Activated CD4-positive, alpha-beta memory T cell treated with anti-CD3 and anti-CD28 coated beads for 36 hours (primary cell): ENCODE measurements around the gene SWT1. TPM values are rescaled to one million over a fixed set of nuclear protein-coding genes. Genes with fewer than 3 reads are reported as not detected.
"Not testable (repeated sequence)": the region's sequence is repeated elsewhere in the genome, so short reads cannot be mapped to it uniquely, and the experiment has no call there.

Experiments
- CTCF ChIA-PET: fragments of 350-600 bp; sonication (Branson Sonifier 250); formaldehyde crosslinking; loops from one replicate; lab custom pipeline; 2021; ENCODE audit warnings: antibody characterized with exemption, inconsistent platforms; lab: Charles Lee
- POLR2A ChIA-PET: fragments of 350-600 bp; sonication (Branson Sonifier 250); formaldehyde crosslinking; loops from one replicate; lab custom pipeline; 2021; ENCODE audit warnings: antibody characterized with exemption; lab: Charles Lee
- DNase-seq: peaks from one replicate; pipeline ENCODE4 v3.0.0-alpha.2; 2020
- H3K27ac Mint-ChIP-seq: one replicate; pipeline ENCODE4 v1.8.0; 2021; ENCODE audit warnings: mixed read lengths
- H3K27me3 Mint-ChIP-seq: one replicate; pipeline ENCODE4 v1.8.0; 2021; ENCODE audit warnings: mixed read lengths
- H3K36me3 Mint-ChIP-seq: one replicate; pipeline ENCODE4 v1.8.0; 2021; ENCODE audit warnings: mixed read lengths
- H3K4me1 Mint-ChIP-seq: one replicate; pipeline ENCODE4 v1.8.0; 2021; ENCODE audit warnings: low read depth, mixed read lengths
- H3K4me3 Mint-ChIP-seq: one replicate; pipeline ENCODE4 v1.8.0; 2021; ENCODE audit warnings: mild to moderate bottlenecking, mixed read lengths
- H3K9me3 Mint-ChIP-seq: one replicate; pipeline ENCODE4 v1.8.0; 2021; ENCODE audit warnings: mixed read lengths
- intact Hi-C: fragments of 100-400 bp; cut with micrococcal nuclease; formaldehyde crosslinking; loops from one replicate; pipeline ENCODE4 v1.15.1; 2023
- total RNA-seq, 2 experiments: library from RNA; stranded (reverse); gene quantifications; one replicate each; pipeline ENCODE4 v1.2.3, GENCODE V29; 2021

SWT1 gene
- total RNA-seq, 2 experiments from 2014 or later, result 2.3 to 3.0 TPM

DNA sequence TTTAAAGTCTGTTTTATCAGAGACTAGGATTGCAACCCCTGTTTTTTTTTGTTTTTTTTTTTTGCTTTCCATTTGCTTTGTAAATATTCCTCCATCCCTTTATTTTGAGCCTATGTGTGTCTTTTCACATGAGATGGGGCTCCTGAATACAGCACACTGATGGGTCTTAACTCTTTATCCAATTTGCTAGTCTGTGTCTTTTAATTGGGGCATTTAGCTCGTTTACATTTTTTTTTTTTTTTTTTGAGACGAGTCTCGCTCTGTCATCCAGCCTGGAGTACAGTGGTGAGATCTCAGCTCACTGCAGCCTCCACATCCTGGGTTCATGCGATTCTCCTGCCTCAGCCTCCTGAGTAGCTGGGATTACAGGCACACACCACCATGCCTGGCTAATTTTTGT is 41.7 kb downstream of the SWT1 start:
- H3K27ac Mint-ChIP-seq, intact Hi-C loops, H3K27me3 Mint-ChIP-seq, H3K4me1 Mint-ChIP-seq, POLR2A ChIA-PET, DNase-seq, H3K4me3 Mint-ChIP-seq: not testable (repeated sequence)
- H3K36me3 Mint-ChIP-seq, result peaks cover 49% of the 10 kb centered on the region
- CTCF ChIA-PET, result interaction anchor here (0.9 kb wide), 1 partner anchor 10 kb away, joined by 3 read pairs; no protein-coding TSS in a partner anchor
- peaks cover 16% of the 10 kb centered on the region for H3K9me3 Mint-ChIP-seq

DNA sequence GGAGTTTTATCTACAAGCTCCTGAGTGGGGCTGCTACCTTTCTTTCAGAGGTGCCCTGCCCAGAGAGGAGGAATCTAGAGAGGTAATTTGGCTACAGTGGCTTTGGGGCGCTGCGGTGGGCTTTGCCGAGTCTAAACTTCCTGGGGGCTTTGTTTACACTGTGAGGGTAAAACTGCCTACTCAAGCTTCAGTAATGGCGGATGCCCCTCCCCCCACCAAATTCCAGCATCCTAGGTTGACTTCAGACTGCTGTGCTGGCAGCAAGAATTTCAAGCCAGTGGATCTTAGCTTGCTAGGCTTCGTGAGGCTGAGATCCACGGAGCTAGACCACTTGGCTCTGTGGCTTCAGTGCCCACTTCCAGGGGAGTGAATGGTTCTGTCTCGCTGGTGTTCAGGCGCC is 43.9 kb downstream of the SWT1 start:
- no peak overlapping the region for H3K27ac Mint-ChIP-seq
- no peaks in the 10 kb centered on the region for H3K4me1 Mint-ChIP-seq
- DNase-seq, result no peak
- intact Hi-C loops, result no loop called here
- H3K36me3 Mint-ChIP-seq, result peaks cover 39% of the 10 kb centered on the region
- CTCF ChIA-PET, result no interaction called here
- H3K4me3 Mint-ChIP-seq, result no peak overlapping the region
- POLR2A ChIA-PET, result no interaction called here
- H3K9me3 Mint-ChIP-seq, result peaks cover 16% of the 10 kb centered on the region
- H3K27me3 Mint-ChIP-seq, result no peaks in the 10 kb centered on the region

DNA sequence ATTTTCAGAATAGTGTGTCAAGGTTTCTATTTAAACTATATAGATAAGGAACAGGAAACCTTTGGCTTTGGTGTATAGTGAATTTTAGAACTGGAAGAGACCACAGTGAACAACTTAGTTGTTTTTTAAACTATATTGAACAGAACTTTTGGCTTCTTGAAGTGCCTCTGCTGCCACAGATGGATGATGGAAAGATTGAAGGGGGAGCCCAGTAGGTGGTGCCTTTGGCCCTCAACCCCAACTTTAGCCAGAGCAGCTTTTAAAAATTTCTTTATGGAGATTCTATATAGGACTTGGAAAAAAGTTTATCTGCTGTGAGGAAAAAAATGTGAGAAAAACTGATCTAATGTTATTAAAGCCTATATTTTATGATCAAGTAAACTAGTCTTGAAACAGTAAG is 50.2 kb downstream of the SWT1 start:
- no peak for DNase-seq
- POLR2A ChIA-PET, result no interaction called here
- H3K4me1 Mint-ChIP-seq, result no peaks in the 10 kb centered on the region
- no peak overlapping the region for H3K27ac Mint-ChIP-seq
- peaks cover 20% of the 10 kb centered on the region for H3K36me3 Mint-ChIP-seq
- intact Hi-C loops, result no loop called here
- H3K4me3 Mint-ChIP-seq, result no peak overlapping the region
- peaks cover 14% of the 10 kb centered on the region for H3K9me3 Mint-ChIP-seq
- CTCF ChIA-PET, result no interaction called here
- no peaks in the 10 kb centered on the region for H3K27me3 Mint-ChIP-seq

DNA sequence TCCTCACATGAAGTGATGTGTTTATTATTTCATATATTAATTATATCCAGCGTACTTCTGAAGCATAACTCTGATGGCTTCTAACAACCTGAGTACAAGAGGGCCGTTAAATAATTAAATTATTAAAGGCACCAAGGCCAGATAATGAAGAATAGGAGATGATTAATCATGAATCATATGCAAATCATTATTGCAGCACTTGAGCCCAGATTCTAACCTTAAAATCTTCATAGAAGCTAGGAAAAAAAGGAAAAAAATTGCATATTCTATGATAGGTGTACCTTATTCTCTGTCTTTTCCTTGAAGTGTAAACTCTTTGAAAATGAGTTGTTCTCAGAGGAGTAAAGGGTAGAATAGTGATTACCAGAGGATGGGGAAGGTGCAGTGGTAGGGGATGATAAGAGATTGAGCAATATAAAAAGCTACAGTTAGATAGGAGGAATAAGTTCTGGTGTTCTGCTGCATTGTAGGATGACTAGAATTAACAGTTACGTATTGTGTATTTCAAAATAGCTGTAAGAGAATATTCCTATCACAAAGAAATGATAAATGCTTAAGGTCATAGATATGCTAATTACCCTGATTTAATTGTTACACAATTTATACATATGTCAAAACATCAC is 51.1 kb downstream of the SWT1 start:
- H3K36me3 Mint-ChIP-seq, result peaks cover 20% of the 10 kb centered on the region
- no peaks in the 10 kb centered on the region for H3K27me3 Mint-ChIP-seq
- DNase-seq, result no peak
- ChIA-PET POLR2A (no interaction called here), CTCF (no interaction called here)
- H3K4me1 Mint-ChIP-seq, result no peaks in the 10 kb centered on the region
- peaks cover 14% of the 10 kb centered on the region for H3K9me3 Mint-ChIP-seq
- H3K4me3 Mint-ChIP-seq, result no peak overlapping the region
- no peak overlapping the region for H3K27ac Mint-ChIP-seq
- intact Hi-C loops, result no loop called here

DNA sequence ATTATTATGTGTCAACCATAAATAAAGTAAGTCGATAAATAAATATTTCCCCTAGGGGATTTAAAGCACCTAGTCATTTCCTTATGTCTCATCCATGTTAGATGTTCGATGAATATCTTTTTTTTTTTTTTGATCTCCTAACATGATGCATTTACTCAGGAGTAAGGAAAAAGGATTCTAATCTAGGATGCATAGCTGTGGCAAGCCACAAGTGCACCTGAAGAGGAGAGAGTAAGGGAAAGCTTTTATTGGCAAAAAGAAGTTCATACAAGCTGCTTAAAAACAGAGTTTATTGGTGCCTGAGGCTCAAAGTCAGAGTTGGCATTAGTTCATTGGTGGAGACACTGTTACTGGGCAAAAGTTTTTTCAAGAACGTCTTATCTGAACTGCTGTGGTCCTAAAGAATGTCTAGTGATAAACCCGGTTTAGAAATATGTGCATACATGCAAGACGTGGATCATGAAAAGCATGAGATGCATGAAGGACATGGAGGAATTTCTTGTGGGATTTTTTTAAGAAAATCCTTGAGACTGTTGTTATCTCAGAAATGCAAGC is 51.7 kb downstream of the SWT1 start:
- no peaks in the 10 kb centered on the region for H3K4me1 Mint-ChIP-seq
- DNase-seq, result no peak
- no peaks in the 10 kb centered on the region for H3K27me3 Mint-ChIP-seq
- peaks cover 14% of the 10 kb centered on the region for H3K9me3 Mint-ChIP-seq
- ChIA-PET POLR2A (no interaction called here), CTCF (no interaction called here)
- intact Hi-C loops, result no loop called here
- H3K4me3 Mint-ChIP-seq, result no peak overlapping the region
- no peak overlapping the region for H3K27ac Mint-ChIP-seq
- peaks cover 20% of the 10 kb centered on the region for H3K36me3 Mint-ChIP-seq

DNA sequence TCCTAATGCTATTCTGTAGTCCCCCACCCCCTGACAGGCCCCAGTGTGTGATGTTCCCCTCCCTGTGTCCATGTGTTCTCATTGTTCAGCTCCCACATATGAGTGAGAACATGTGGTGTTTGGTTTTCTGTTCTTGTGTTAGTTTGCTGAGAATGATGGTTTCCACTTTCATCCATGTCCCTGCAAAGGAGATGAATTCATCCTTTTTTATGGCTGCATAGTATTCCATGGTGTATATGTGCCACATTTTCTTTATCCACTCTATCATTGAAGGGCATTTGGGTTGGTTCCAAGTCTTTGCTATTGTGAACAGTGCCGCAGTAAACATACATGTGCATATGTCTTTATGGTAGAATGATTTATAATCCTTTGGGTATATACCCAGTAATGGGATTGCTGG is 52.4 kb downstream of the SWT1 start:
- CTCF ChIA-PET, result not testable (repeated sequence)

DNA sequence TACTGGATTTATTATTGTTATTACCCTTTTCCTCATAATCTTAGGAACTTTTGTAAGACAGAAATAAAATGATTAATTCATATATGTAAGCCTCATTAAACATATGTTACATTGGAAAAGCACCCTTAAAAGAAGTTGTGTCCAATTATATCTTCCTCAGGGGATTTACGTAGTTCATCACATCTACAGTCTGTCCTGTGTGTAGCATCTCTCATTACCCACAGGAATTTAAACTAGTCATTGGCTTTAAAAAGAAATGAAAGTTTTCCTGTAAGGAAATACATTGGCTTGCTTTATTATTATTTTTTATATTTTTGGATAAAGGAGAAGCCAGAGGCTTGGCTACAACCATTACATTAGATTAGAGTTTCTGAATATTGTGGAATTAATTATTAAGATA is 56.1 kb downstream of the SWT1 start:
- ChIA-PET POLR2A (no interaction called here), CTCF (no interaction called here)
- intact Hi-C loops, result no loop called here

More for the DNA sequence above, 52.4 kb downstream of the SWT1 start:
- peaks cover 17% of the 10 kb centered on the region for H3K9me3 Mint-ChIP-seq
- DNase-seq, H3K4me3 Mint-ChIP-seq, intact Hi-C loops, H3K27me3 Mint-ChIP-seq, H3K27ac Mint-ChIP-seq, H3K4me1 Mint-ChIP-seq, POLR2A ChIA-PET: not testable (repeated sequence)
- peaks cover 20% of the 10 kb centered on the region for H3K36me3 Mint-ChIP-seq

DNA sequence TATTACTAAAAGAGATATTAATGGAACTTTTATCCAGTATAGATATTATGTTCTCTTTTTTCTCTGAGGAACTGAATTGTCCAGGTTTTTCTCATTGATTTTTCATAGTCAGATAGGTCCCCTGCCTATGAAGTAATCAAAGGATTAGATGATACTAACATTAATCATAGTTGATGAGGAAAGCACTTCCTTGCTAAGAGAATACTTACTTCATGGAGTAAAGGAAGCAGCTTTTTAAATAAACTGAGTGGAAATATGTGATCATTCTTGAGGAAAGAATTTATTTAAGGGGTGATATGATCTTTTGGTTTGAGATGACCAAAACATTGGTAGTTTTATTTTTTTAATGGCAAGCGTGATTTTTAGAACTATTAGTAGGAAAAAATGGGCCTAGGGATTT is 58.9 kb downstream of the SWT1 start:
- CTCF ChIA-PET, result no interaction called here
- Mint-ChIP-seq H3K4me1 (no peaks in the 10 kb centered on the region), H3K4me3 (no peak overlapping the region), H3K27me3 (no peaks in the 10 kb centered on the region), H3K36me3 (peaks cover 3% of the 10 kb centered on the region), H3K9me3 (peaks cover 6% of the 10 kb centered on the region), H3K27ac (no peak overlapping the region)
- POLR2A ChIA-PET, result no interaction called here
- DNase-seq, result no peak
- intact Hi-C loops, result no loop called here

More for the DNA sequence above, 56.1 kb downstream of the SWT1 start:
- no peak overlapping the region for H3K27ac Mint-ChIP-seq
- H3K4me1 Mint-ChIP-seq, result no peaks in the 10 kb centered on the region
- H3K9me3 Mint-ChIP-seq, result peaks cover 17% of the 10 kb centered on the region
- peaks cover 20% of the 10 kb centered on the region for H3K36me3 Mint-ChIP-seq
- H3K27me3 Mint-ChIP-seq, result no peaks in the 10 kb centered on the region
- no peak for DNase-seq
- no peak overlapping the region for H3K4me3 Mint-ChIP-seq

DNA sequence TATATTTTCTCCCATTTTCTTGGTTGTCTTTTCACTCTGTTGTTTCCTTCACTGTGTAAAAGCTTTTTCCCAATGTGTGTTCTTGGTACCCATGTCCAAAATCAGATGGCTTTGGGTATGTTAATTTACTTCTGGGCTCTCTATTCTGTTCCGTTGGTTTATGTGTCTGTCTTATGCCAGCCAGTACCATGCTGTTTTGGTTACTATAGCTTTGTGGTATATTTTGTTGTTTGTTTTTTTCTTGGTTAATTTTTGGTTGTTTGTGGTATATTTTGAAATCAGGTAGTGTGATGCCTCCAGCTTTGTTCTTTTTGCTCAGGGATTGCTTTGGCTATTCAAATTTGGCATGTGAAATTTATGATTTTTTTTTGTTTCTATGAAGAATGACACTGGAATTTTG is 67.2 kb downstream of the SWT1 start:
- Mint-ChIP-seq H3K27me3 (no peaks in the 10 kb centered on the region), H3K9me3 (peaks cover 13% of the 10 kb centered on the region), H3K27ac (no peak overlapping the region), H3K4me3 (no peak overlapping the region), H3K4me1 (no peaks in the 10 kb centered on the region), H3K36me3 (peaks cover 30% of the 10 kb centered on the region)
- intact Hi-C loops, result no loop called here
- ChIA-PET POLR2A (no interaction called here), CTCF (interaction anchor here (0.7 kb wide), 2 partner anchors 18 to 115 kb away, joined by 3 read pairs; no protein-coding TSS in a partner anchor)
- DNase-seq, result no peak

DNA sequence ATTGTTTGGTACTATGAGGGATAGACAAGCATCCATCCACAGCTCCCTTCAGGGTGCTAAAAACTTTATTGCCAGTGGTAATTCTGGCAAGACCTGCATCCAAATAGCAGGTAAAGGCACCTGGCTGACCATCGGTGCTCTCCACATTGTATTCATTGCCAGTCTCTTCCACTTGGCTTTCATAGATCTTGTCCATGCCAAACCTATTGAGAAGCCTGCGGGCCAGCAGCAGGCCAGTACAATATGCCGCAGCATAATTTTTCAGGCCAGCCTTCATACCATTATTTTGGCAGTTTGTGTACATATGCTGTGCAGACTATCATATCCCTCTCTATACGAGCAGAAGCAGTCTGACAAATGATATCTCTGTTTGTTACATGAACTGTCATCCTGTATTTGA is 70.2 kb downstream of the SWT1 start:
- H3K9me3 Mint-ChIP-seq, result peaks cover 13% of the 10 kb centered on the region
- no peaks in the 10 kb centered on the region for H3K4me1 Mint-ChIP-seq
- no peak for DNase-seq
- ChIA-PET POLR2A (no interaction called here), CTCF (no interaction called here)
- no peak overlapping the region for H3K27ac Mint-ChIP-seq
- intact Hi-C loops, result no loop called here
- H3K4me3 Mint-ChIP-seq, result no peak overlapping the region
- no peaks in the 10 kb centered on the region for H3K27me3 Mint-ChIP-seq
- H3K36me3 Mint-ChIP-seq, result peaks cover 27% of the 10 kb centered on the region

DNA sequence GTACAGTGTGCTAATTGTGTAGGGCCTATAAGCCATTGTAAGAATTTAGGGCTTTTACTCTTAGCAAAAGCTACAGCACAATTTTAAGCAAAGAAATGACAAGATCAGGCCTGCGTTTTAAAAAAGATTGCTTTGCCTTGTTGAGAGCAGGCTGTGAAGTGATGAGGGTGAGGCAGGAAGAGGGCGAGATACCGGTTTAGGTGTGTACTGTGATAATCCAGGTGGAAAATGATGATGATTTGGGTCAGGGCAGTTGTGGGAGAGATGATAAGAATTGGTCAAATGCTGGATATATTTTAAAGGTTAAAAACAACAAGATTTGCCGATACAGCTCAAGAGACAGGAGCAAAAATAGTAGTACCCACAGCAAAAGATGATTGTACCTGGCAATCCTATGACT is 72.0 kb downstream of the SWT1 start:
- CTCF ChIA-PET, result interaction anchor here (1.4 kb wide), 1 partner anchor 452 kb away, joined by 5 read pairs; no protein-coding TSS in a partner anchor
- Mint-ChIP-seq H3K27me3 (no peaks in the 10 kb centered on the region), H3K4me3 (no peak overlapping the region), H3K9me3 (peaks cover 9% of the 10 kb centered on the region), H3K4me1 (no peaks in the 10 kb centered on the region), H3K27ac (no peak overlapping the region), H3K36me3 (peaks cover 13% of the 10 kb centered on the region)
- POLR2A ChIA-PET, result no interaction called here
- DNase-seq, result no peak
- intact Hi-C loops, result no loop called here

DNA sequence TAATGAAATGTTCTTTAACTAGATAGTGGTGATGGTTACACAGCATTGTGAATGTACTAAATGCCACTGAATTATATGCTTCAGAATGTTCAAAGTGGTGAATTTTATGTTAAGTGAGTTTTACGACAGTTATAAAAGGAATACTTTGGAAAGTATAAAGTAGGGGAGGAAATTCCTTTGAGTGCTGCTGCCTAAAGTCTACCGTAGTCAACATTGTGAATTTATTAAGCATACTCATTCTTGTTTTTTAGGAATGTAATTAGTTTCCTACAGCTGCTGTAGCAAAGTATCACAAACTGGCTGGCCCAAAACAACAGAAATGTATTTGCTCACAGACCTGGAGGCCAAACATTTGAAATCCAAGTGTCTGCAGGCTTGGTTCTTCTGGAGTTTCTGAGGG is 73.0 kb downstream of the SWT1 start:
- no peak overlapping the region for H3K4me3 Mint-ChIP-seq
- CTCF ChIA-PET, result no interaction called here
- H3K4me1 Mint-ChIP-seq, result no peaks in the 10 kb centered on the region
- DNase-seq, result no peak
- peaks cover 5% of the 10 kb centered on the region for H3K36me3 Mint-ChIP-seq
- intact Hi-C loops, result loop anchor here (10.0 kb wide), 1 partner anchor 205 kb away; no protein-coding TSS in a partner anchor
- POLR2A ChIA-PET, result no interaction called here
- H3K9me3 Mint-ChIP-seq, result no peaks in the 10 kb centered on the region
- H3K27ac Mint-ChIP-seq, result no peak overlapping the region
- H3K27me3 Mint-ChIP-seq, result no peaks in the 10 kb centered on the region

DNA sequence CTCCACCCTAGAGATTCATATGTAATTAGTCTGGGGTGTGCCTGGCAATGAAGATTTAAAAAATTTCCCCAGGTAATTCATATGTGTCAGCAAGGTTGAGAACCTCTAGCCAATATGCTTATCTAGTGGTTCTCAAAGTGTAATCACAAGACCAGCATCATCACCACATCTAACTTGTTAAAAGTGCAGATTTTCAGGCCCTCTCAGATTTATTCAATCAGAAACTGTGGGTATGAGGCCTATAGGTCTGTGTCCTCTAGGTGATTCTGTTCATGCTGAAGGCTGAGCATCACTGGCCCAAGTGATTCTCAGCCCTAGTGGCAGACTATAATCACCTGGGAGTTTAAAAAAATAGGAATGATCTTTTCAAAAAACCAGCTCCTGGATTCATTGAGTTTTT is 75.9 kb downstream of the SWT1 start:
- Mint-ChIP-seq H3K9me3 (peaks cover 7% of the 10 kb centered on the region), H3K36me3 (no peaks in the 10 kb centered on the region), H3K4me3 (no peak overlapping the region), H3K27me3 (no peaks in the 10 kb centered on the region), H3K4me1 (no peaks in the 10 kb centered on the region), H3K27ac (no peak overlapping the region)
- POLR2A ChIA-PET, result no interaction called here
- CTCF ChIA-PET, result no interaction called here
- intact Hi-C loops, result loop anchor here (10.0 kb wide), 1 partner anchor 202 kb away; no protein-coding TSS in a partner anchor
- DNase-seq, result no peak
